Measurements from ENCODE around the gene KDELR1. TPM values are rescaled to one million over a fixed set of nuclear protein-coding genes. Genes with fewer than 3 reads are reported as not detected.

The KDELR1 gene
- total RNA-seq, 3 donors from 2014 or later: 66.2 to 85.0 (median 68.5) TPM

GRCh38 chr19:48338802-48339503, 52.4 kb downstream of the KDELR1 start:
- Histone ChIP-seq H3K9me3 (no peaks in the 10 kb centered on the region), H3K27me3 (no peaks in the 10 kb centered on the region), H3K4me3 (no peak overlapping the region), H3K4me1 (no peaks in the 10 kb centered on the region), H3K27ac (no peak overlapping the region), H3K36me3 (no peaks in the 10 kb centered on the region)
- no peak for DNase-seq (ENCODE audit: low spot score in 2 of 2)
- intact Hi-C loops (cut with DNase I; ENCODE audit: low total_unique reads): no loop called here
- TF ChIP-seq, protein P1, sequence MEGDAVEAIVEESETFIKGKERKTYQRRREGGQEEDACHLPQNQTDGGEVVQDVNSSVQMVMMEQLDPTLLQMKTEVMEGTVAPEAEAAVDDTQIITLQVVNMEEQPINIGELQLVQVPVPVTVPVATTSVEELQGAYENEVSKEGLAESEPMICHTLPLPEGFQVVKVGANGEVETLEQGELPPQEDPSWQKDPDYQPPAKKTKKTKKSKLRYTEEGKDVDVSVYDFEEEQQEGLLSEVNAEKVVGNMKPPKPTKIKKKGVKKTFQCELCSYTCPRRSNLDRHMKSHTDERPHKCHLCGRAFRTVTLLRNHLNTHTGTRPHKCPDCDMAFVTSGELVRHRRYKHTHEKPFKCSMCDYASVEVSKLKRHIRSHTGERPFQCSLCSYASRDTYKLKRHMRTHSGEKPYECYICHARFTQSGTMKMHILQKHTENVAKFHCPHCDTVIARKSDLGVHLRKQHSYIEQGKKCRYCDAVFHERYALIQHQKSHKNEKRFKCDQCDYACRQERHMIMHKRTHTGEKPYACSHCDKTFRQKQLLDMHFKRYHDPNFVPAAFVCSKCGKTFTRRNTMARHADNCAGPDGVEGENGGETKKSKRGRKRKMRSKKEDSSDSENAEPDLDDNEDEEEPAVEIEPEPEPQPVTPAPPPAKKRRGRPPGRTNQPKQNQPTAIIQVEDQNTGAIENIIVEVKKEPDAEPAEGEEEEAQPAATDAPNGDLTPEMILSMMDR (IDR thresholded peaks at IDR 0.05): no peak
- no peak for TF ChIP-seq POLR2AphosphoS5 (IDR thresholded peaks at IDR 0.05)
- TF ChIP-seq POLR2A (IDR thresholded peaks at IDR 0.05): no peak

DNA sequence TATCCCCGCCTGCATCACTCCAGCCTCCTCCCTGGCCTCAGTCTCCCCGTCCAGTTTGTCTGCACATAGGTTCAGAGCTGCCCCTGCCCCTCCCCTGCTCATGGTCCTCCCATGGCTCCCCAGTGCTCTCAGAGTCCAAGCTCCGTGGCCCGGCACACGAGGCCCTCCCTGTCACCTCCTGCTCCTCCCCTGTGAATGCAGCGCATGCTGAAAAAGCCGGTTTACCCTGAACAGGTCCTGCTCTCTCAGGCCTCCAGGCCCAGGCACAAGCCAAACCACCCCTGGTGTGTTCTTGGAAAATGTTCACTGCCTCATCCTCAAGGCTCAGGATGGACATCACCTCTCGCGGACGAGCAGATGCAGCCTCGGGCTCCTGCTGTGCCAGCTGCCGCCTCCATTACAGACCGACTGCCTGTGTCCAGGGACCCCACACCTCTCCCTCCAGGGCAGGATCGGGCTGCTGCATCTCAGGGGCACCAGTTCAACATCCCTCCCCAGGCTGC, 53.0 kb downstream of the KDELR1 start:
- Histone ChIP-seq H3K27ac (no peak overlapping the region), H3K36me3 (no peaks in the 10 kb centered on the region), H3K27me3 (no peaks in the 10 kb centered on the region), H3K4me3 (no peak overlapping the region), H3K9me3 (no peaks in the 10 kb centered on the region), H3K4me1 (no peaks in the 10 kb centered on the region)
- DNase-seq (ENCODE audit: low spot score in 2 of 2): no peak
- TF ChIP-seq, protein P1 (IDR thresholded peaks at IDR 0.05): no peak
- TF ChIP-seq POLR2AphosphoS5 (IDR thresholded peaks at IDR 0.05) (no peak), POLR2A (IDR thresholded peaks at IDR 0.05) (no peak)
- intact Hi-C loops (cut with DNase I; ENCODE audit: low total_unique reads): no loop called here

DNA sequence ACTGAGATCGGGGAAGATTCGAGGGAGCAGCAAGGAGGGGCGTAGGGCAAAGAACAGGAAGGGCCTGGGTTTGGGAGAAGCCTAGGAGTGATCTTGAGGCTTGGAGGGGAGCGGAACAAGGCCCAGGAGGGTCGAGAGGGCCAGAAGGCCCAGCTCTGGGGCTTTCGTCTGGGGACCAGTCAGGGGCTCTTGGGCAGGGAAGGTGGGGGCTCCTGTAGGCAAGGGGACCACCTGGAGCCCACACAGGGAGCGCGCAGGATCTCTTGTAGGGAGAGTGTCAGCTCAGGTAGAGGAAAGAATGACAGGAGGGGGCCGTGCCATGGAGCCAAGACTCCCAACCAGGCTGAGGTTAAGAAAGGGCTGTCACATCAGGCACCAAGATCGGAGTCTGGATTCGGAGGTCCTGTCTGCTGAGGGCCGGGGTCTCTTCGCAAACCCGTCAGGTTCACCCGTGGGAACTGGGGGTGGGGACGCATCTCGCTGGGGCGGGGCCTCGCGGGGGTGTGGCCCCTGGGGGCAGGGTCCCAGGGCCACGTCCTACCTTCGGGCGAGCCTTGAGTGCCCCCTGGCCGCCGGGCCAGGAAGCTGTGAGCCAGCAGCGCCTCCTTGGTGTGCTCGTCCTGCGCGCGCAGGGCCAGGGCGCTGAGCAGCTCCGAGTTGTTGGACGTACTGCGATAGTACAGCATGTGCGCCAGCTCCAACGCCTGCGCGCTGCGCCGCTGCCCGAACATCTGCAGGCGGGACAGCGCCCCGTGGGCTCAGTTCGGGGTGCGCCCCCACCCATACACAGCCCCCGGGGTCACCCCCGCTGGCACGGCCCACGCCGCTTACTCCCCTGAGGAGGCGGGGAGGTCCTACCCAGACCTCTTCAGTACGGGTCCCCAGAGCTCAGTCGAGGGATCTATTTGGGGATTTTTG, 57.6 kb downstream of the KDELR1 start:
- TF ChIP-seq POLR2A (IDR thresholded peaks at IDR 0.05): no peak
- TF ChIP-seq POLR2AphosphoS5 (IDR thresholded peaks at IDR 0.05): peak in 2 of 3 donors; percentile 22 to 33
- TF ChIP-seq, protein P1 (IDR thresholded peaks at IDR 0.05): peak in 2 of 3 donors; percentile 50 to 74
- peak overlapping the region; percentile 36 to 68 (median 55) for H3K4me3 ChIP-seq
- DNase-seq (ENCODE audit: low spot score in 2 of 2): peak; percentile 86 to 87
- intact Hi-C loops (cut with DNase I; ENCODE audit: low total_unique reads): no loop called here
- H3K4me1 ChIP-seq: peaks cover 0 to 3% of the 10 kb centered on the region in 2 donors
- no peaks in the 10 kb centered on the region for H3K9me3 ChIP-seq
- H3K27me3 ChIP-seq: no peaks in the 10 kb centered on the region
- no peaks in the 10 kb centered on the region for H3K36me3 ChIP-seq
- H3K27ac ChIP-seq: peak overlapping the region; percentile 88 to 94

DNA sequence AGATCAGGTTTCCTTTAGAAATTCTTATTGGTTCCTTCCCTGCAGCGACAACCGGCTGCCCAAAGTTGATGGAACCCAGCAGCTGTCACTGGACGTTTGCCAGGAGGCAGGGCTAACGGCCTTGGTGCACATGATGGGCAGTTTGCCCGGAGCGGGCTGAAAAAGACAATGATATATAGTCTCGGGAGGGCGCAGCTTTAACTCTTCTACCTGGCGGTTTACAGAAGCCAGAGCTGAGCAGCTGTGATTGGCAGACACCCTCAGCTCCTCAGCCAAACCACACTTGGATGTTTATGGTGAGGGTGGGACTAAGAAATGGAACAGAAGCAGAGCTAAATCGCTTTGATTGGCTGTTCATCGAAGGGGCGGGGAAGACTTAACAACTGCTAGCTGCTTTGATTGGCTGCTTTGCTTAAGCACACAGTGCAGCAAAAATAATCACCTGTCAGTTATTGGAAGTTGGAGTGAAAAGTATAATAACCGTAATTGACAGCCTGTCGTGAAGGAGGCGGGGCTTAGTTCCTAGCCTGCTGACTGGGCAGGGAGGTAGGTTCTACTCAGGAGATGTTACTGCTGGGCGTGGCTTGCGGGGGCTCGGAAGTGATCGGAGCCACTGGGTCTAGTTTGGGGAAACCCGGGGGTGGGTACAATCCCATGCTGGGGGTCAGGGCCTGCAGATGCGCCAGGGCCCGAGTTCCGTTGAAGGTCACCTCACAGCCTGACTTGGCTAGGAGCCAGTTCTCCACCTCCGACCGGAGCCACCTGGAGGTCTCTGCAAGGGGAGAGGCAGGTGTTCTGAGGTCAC, 58.5 kb downstream of the KDELR1 start:
- intact Hi-C loops (cut with DNase I; ENCODE audit: low total_unique reads): no loop called here
- Histone ChIP-seq H3K9me3 (no peaks in the 10 kb centered on the region), H3K27ac (peak overlapping the region; percentile 88 to 94), H3K4me3 (peak overlapping the region; percentile 33 to 68 (median 55)), H3K4me1 (peaks cover 0 to 3% of the 10 kb centered on the region in 2 donors), H3K27me3 (no peaks in the 10 kb centered on the region), H3K36me3 (no peaks in the 10 kb centered on the region)
- TF ChIP-seq, protein P1 (IDR thresholded peaks at IDR 0.05): no peak
- TF ChIP-seq POLR2AphosphoS5 (IDR thresholded peaks at IDR 0.05) (peak; percentile 18 to 42 (median 31)), POLR2A (IDR thresholded peaks at IDR 0.05) (no peak)
- DNase-seq (ENCODE audit: low spot score in 2 of 2): peak; percentile 89 to 96

Other genes with a start within 250 kb of the KDELR1 start
- gene LIG1, start 221.2 kb downstream of the KDELR1 start, total RNA-seq: 10 to 100 TPM in 2 of 3 donors, 1 to 10 TPM in 1; 6.1 to 31.8 (median 14.1) TPM
- 1 to 10 TPM; 2.9 to 3.9 (median 2.9) TPM for gene ZSWIM9, start 220.9 kb downstream of the KDELR1 start, total RNA-seq
- gene CARD8, start 135.6 kb downstream of the KDELR1 start, total RNA-seq: 10 to 100 TPM; 35.0 to 39.0 (median 35.8) TPM
- 1 to 10 TPM in 1 of 3 donors, under 1 TPM in 1, not detected in 1; 0.32 to 1.3 TPM for gene ZNF114, start 121.5 kb downstream of the KDELR1 start, total RNA-seq
- 10 to 100 TPM; 18.4 to 71.4 (median 24.1) TPM for gene EMP3, start 66.0 kb downstream of the KDELR1 start, total RNA-seq
- gene TMEM143, start 27.6 kb downstream of the KDELR1 start, total RNA-seq: 10 to 100 TPM in 1 of 3 donors, 1 to 10 TPM in 2; 5.9 to 10.5 (median 6.2) TPM
- not detected for gene SYNGR4, start 27.2 kb downstream of the KDELR1 start, total RNA-seq
- under 1 TPM in 2 of 3 donors, not detected in 1; 0.32 to 0.33 TPM for gene GRIN2D, start 2.1 kb upstream of the KDELR1 start, total RNA-seq
- 10 to 100 TPM; 25.0 to 35.4 (median 30.1) TPM for gene GRWD1, start 54.4 kb upstream of the KDELR1 start, total RNA-seq
- gene KCNJ14, start 64.0 kb upstream of the KDELR1 start, total RNA-seq: 1 to 10 TPM in 2 of 3 donors, under 1 TPM in 1; 0.80 to 1.6 (median 1.0) TPM
- 10 to 100 TPM; 42.2 to 74.7 (median 70.4) TPM for gene CYTH2, start 77.8 kb upstream of the KDELR1 start, total RNA-seq
- 1 to 10 TPM in 2 of 3 donors, not detected in 1; 1.3 to 2.9 TPM for gene LMTK3, start 120.3 kb upstream of the KDELR1 start, total RNA-seq
- 1 to 10 TPM in 2 of 3 donors, not detected in 1; 5.6 to 7.5 TPM for gene SULT2B1, start 160.6 kb upstream of the KDELR1 start, total RNA-seq
- not detected for gene SPACA4, start 215.2 kb upstream of the KDELR1 start, total RNA-seq
- 1 to 10 TPM in 2 of 3 donors, not detected in 1; 3.3 to 5.6 TPM for gene FAM83E, start 223.5 kb upstream of the KDELR1 start, total RNA-seq
- 1,000 to 10,000 TPM; 1,880 to 2,937 (median 2,507) TPM for gene RPL18, start 227.6 kb upstream of the KDELR1 start, total RNA-seq
- gene SPHK2, start 228.0 kb upstream of the KDELR1 start, total RNA-seq: 10 to 100 TPM in 2 of 3 donors, 1 to 10 TPM in 1; 7.4 to 10.8 (median 10.5) TPM
- gene DBP, start 245.8 kb upstream of the KDELR1 start, total RNA-seq: 10 to 100 TPM in 1 of 3 donors, 1 to 10 TPM in 2; 3.9 to 10.8 (median 5.0) TPM

Data from breast epithelium (tissue), 4 donors.